BJ (cell line): ENCODE data around the gene SHH. TPM values are rescaled to one million over a fixed set of nuclear protein-coding genes. Genes with fewer than 3 reads are reported as not detected.

Experiments
- CTCF ChIA-PET: fragments of 350-600 bp; formaldehyde crosslinking; extraction: SDS; loops from one replicate; lab custom pipeline; 2021; ENCODE audit warnings: antibody characterized with exemption, inconsistent platforms; lab: Yijun Ruan, JAX
- POLR2A ChIA-PET: fragments of 300-600 bp; sonication (Branson Sonifier 250); formaldehyde crosslinking; extraction: SDS; loops from one replicate; lab custom pipeline; 2021; ENCODE audit warnings: antibody characterized with exemption; lab: Charles Lee
- DNase-seq: peaks from one replicate; pipeline ENCODE4 v3.0.0-alpha.2; 2011; ENCODE audit warnings: low read depth
- H3K27me3 ChIP-seq: 2 replicates; pipeline ENCODE4 v1.6.0; 2011; ENCODE audit warnings: low read length; ENCODE audit not compliant: control insufficient read depth, insufficient read depth
- H3K36me3 ChIP-seq: 2 replicates; pipeline ENCODE4 v1.5.1; 2011; ENCODE audit warnings: low read length; ENCODE audit not compliant: control insufficient read depth, insufficient read depth
- H3K4me3 ChIP-seq: 2 replicates; pipeline ENCODE4 v1.5.1; 2011; ENCODE audit warnings: low read depth, mild to moderate bottlenecking, control low read depth, low read length
- CTCF ChIP-seq: IDR thresholded peaks from 2 replicates; pipeline ENCODE4 v1.5.1; 2011; ENCODE audit warnings: low read depth, mild to moderate bottlenecking, control low read depth, inconsistent platforms, low read length, moderate library complexity; ENCODE audit not compliant: insufficient read depth
- polyA plus RNA-seq: library from polyadenylated mRNA; depleted of rRNA; stranded (reverse); fragments of >200 nt; gene quantifications from 2 replicates; pipeline ENCODE4 v1.2.3, GENCODE V29; 2011

Gene SHH
- polyA plus RNA-seq, 1 experiment: not detected

GRCh38 chr7:155824227-155824886 lies 12.1 kb upstream of the SHH start:
- no peak for TF ChIP-seq CTCF
- ChIA-PET POLR2A (no interaction called here), CTCF (no interaction called here)
- Histone ChIP-seq H3K4me3 (no peak overlapping the region), H3K36me3 (no peaks in the 10 kb centered on the region), H3K27me3 (no peaks in the 10 kb centered on the region)
- DNase-seq: no peak

GRCh38 chr7:155821851-155822250 lies 9.6 kb upstream of the SHH start:
- no peaks in the 10 kb centered on the region for H3K27me3 ChIP-seq
- POLR2A ChIA-PET: no interaction called here
- H3K4me3 ChIP-seq: no peak overlapping the region
- TF ChIP-seq CTCF: no peak
- CTCF ChIA-PET: no interaction called here
- H3K36me3 ChIP-seq: no peaks in the 10 kb centered on the region
- DNase-seq: no peak

GRCh38 chr7:155820788-155821187 lies 8.5 kb upstream of the SHH start:
- no peaks in the 10 kb centered on the region for H3K36me3 ChIP-seq
- ChIA-PET POLR2A (no interaction called here), CTCF (no interaction called here)
- TF ChIP-seq CTCF: no peak
- no peaks in the 10 kb centered on the region for H3K27me3 ChIP-seq
- no peak overlapping the region for H3K4me3 ChIP-seq
- DNase-seq: no peak

GRCh38 chr7:155820246-155820645 lies 8.0 kb upstream of the SHH start:
- ChIA-PET POLR2A (no interaction called here), CTCF (no interaction called here)
- no peak for DNase-seq
- Histone ChIP-seq H3K36me3 (no peaks in the 10 kb centered on the region), H3K4me3 (no peak overlapping the region), H3K27me3 (no peaks in the 10 kb centered on the region)
- TF ChIP-seq CTCF: no peak

- TF ChIP-seq CTCF: no peak
- no peak for DNase-seq
- Histone ChIP-seq H3K4me3 (no peak overlapping the region), H3K36me3 (no peaks in the 10 kb centered on the region), H3K27me3 (peaks cover 5% of the 10 kb centered on the region)
- ChIA-PET CTCF (no interaction called here), POLR2A (no interaction called here)
Measured at GRCh38 chr7:155819186-155819585, 6.9 kb upstream of the SHH start.
